AG08396 (cell line): ENCODE results near the gene RPS6KA5.
"Not testable (repeated sequence)": the region's sequence is repeated elsewhere in the genome, so short reads cannot be mapped to it uniquely, and the experiment has no call there.

Source experiments
- DNase-seq: peaks from one replicate; pipeline ENCODE4 v3.0.0; 2012; ENCODE audit warnings: low spot score, mixed read lengths

Gene RPS6KA5

GRCh38 chr14:90867501-90867900 lies 192.9 kb downstream of the RPS6KA5 start:
- DNase-seq = no peak

- no peak for DNase-seq
Observed at GRCh38 chr14:90866833-90867232, 193.6 kb downstream of the RPS6KA5 start.

GRCh38 chr14:90864741-90865140 lies 195.7 kb downstream of the RPS6KA5 start:
- no peak for DNase-seq

GRCh38 chr14:90858511-90858910 lies 201.9 kb downstream of the RPS6KA5 start:
- DNase-seq = no peak

GRCh38 chr14:90857866-90858265 lies 202.6 kb downstream of the RPS6KA5 start:
- DNase-seq = no peak

GRCh38 chr14:90856115-90856514 lies 204.3 kb downstream of the RPS6KA5 start:
- DNase-seq = not testable (repeated sequence)

- DNase-seq = no peak
Observed at GRCh38 chr14:90853116-90853515, 207.3 kb downstream of the RPS6KA5 start.

- no peak for DNase-seq
Observed at GRCh38 chr14:90851327-90852036, 209.0 kb downstream of the RPS6KA5 start.

- no peak for DNase-seq
Observed at GRCh38 chr14:90850487-90850886, 210.0 kb downstream of the RPS6KA5 start.

- DNase-seq = no peak
Observed at GRCh38 chr14:90849787-90850444, 210.5 kb downstream of the RPS6KA5 start.

- DNase-seq = no peak
Observed at GRCh38 chr14:90848944-90849731, 211.3 kb downstream of the RPS6KA5 start.

GRCh38 chr14:90846511-90846910 lies 213.9 kb downstream of the RPS6KA5 start:
- DNase-seq = no peak

- no peak for DNase-seq
Observed at GRCh38 chr14:90844321-90844720, 216.1 kb downstream of the RPS6KA5 start.

GRCh38 chr14:90842726-90843125 lies 217.7 kb downstream of the RPS6KA5 start:
- DNase-seq = no peak

- DNase-seq = not testable (repeated sequence)
Observed at GRCh38 chr14:90840667-90841066, 219.8 kb downstream of the RPS6KA5 start.

- no peak for DNase-seq
Observed at GRCh38 chr14:90839889-90840266, 220.6 kb downstream of the RPS6KA5 start.

GRCh38 chr14:90839024-90839888 lies 221.2 kb downstream of the RPS6KA5 start:
- peak; percentile 34 for DNase-seq

GRCh38 chr14:90838531-90838930 lies 221.9 kb downstream of the RPS6KA5 start:
- DNase-seq = not testable (repeated sequence)

- no peak for DNase-seq
Observed at GRCh38 chr14:90837355-90837754, 223.1 kb downstream of the RPS6KA5 start.

- no peak for DNase-seq
Observed at GRCh38 chr14:90836692-90837063, 223.8 kb downstream of the RPS6KA5 start.

- DNase-seq = no peak
Observed at GRCh38 chr14:90831821-90832220, 228.6 kb downstream of the RPS6KA5 start.
